ENCODE data around the gene CDC42BPA. TPM values are rescaled to one million over a fixed set of nuclear protein-coding genes. Genes with fewer than 3 reads are reported as not detected.

Gene CDC42BPA
- total RNA-seq, 4 donors from 2014 or later, result 33.3 to 92.7 (median 39.9) TPM

- ATAC-seq (ENCODE audit: low FRiP score) (no peak), DNase-seq (ENCODE audit: low spot score) (no peak)
- TF ChIP-seq CTCF (IDR thresholded peaks at IDR 0.05), result no peak
These were observed 284.4 kb downstream of the CDC42BPA start for GRCh38 chr1:227033880-227034279.

GRCh38 chr1:227032396-227032795 lies 285.9 kb downstream of the CDC42BPA start:
- ATAC-seq (ENCODE audit: low FRiP score) (no peak), DNase-seq (ENCODE audit: low spot score) (no peak)
- no peak for TF ChIP-seq CTCF (IDR thresholded peaks at IDR 0.05)

- no peak for TF ChIP-seq CTCF (IDR thresholded peaks at IDR 0.05)
- ATAC-seq (ENCODE audit: low FRiP score) (no peak), DNase-seq (ENCODE audit: low spot score) (no peak)
These were observed 301.3 kb downstream of the CDC42BPA start for GRCh38 chr1:227016990-227017389.

GRCh38 chr1:227010645-227011044 lies 307.6 kb downstream of the CDC42BPA start:
- TF ChIP-seq CTCF (IDR thresholded peaks at IDR 0.05), result no peak
- no peak for DNase-seq (ENCODE audit: low spot score)
- ATAC-seq (ENCODE audit: low FRiP score), result no peak

GRCh38 chr1:227009937-227010336 lies 308.4 kb downstream of the CDC42BPA start:
- DNase-seq (ENCODE audit: low spot score) (no peak), ATAC-seq (ENCODE audit: low FRiP score) (no peak)

GRCh38 chr1:227006226-227006796 lies 312.0 kb downstream of the CDC42BPA start:
- DNase-seq (ENCODE audit: low spot score), result no peak
- TF ChIP-seq CTCF (IDR thresholded peaks at IDR 0.05), result no peak
- no peak for ATAC-seq (ENCODE audit: low FRiP score)

More at GRCh38 chr1:227009937-227010336, 308.4 kb downstream of the CDC42BPA start:
- TF ChIP-seq CTCF (IDR thresholded peaks at IDR 0.05), result no peak

- no peak for DNase-seq (ENCODE audit: low spot score)
- TF ChIP-seq CTCF (IDR thresholded peaks at IDR 0.05), result no peak
- no peak for ATAC-seq (ENCODE audit: low FRiP score)
These were observed 313.5 kb downstream of the CDC42BPA start for GRCh38 chr1:227004796-227005195.

Measured in omental fat pad (tissue), 4 donors.